Measurements from ENCODE around the gene LIMK1.

- TF ChIP-seq EZH2 (optimal IDR thresholded peaks at IDR 0.05; ENCODE audit: low read depth, low read length): no peak
- TF ChIP-seq CTCF (IDR thresholded peaks at IDR 0.05; ENCODE audit: low read length): 0 out of 2 replicates have a peak, but pooled peaks have one; percentile 6
- no peak for TF ChIP-seq EZH2phosphoT487 (IDR thresholded peaks at IDR 0.05; ENCODE audit: low read length)
Observed at GRCh38 chr7:74164985-74165456, 81.4 kb downstream of the LIMK1 start.
